Left ventricle myocardium inferior (tissue), 1 donor: Measurements from ENCODE around the gene PTPN23. TPM values are rescaled to one million over a fixed set of nuclear protein-coding genes. Genes with fewer than 3 reads are reported as not detected.

Source experiments
- DNase-seq: peaks from one replicate; pipeline ENCODE4 v3.0.0-alpha.2; 2020
- H3K27ac ChIP-seq: fragments of 200-600 bp; replicated peaks from 2 replicates; pipeline ENCODE4 v1.8.0; 2021
- H3K27me3 ChIP-seq: fragments of 200-600 bp; 2 replicates; pipeline ENCODE4 v1.8.0; 2021; ENCODE audit warnings: low read depth
- H3K36me3 ChIP-seq: fragments of 200-600 bp; 2 replicates; pipeline ENCODE4 v1.8.0; 2021
- H3K4me1 ChIP-seq: fragments of 200-600 bp; 2 replicates; pipeline ENCODE4 v1.8.0; 2021
- H3K4me3 ChIP-seq: fragments of 200-600 bp; 2 replicates; pipeline ENCODE4 v1.8.0; 2021; ENCODE audit warnings: mild to moderate bottlenecking, moderate library complexity
- H3K9me3 ChIP-seq: fragments of 200-600 bp; replicated peaks from 2 replicates; pipeline ENCODE4 v1.8.0; 2021
- CTCF ChIP-seq: fragments of 200-600 bp; IDR thresholded peaks from 2 replicates; pipeline ENCODE4 v1.8.0; 2021; ENCODE audit warnings: antibody characterized with exemption, mild to moderate bottlenecking, borderline replicate concordance
- intact Hi-C: fragments of 100-400 bp; cut with micrococcal nuclease; formaldehyde crosslinking; loops from one replicate; pipeline ENCODE4 v1.11.0; 2022
- total RNA-seq: library from RNA; stranded (reverse); fragmentation: NEBNext Ultra II Directional; extraction: Animal tissue kit (Norgen Biotek cat#: 25700); gene quantifications from one replicate; pipeline ENCODE4 v1.2.1, GENCODE V29; 2021
- donor health status: DM: no; HTN: yes; CAD: no; lungs with severe emphysema.

The PTPN23 gene
- total RNA-seq, 1 donor from 2014 or later: 20.0 TPM

GRCh38 chr3:47392933-47393332 lies 12.1 kb downstream of the PTPN23 start:
- Histone ChIP-seq H3K4me3 (no peak overlapping the region), H3K9me3 (no peaks in the 10 kb centered on the region), H3K27me3 (no peaks in the 10 kb centered on the region), H3K27ac (no peak overlapping the region), H3K36me3 (peaks cover 23% of the 10 kb centered on the region), H3K4me1 (peaks cover 24% of the 10 kb centered on the region)
- intact Hi-C loops: no loop called here
- DNase-seq: no peak
- TF ChIP-seq CTCF: no peak

- Histone ChIP-seq H3K36me3 (peaks cover 15% of the 10 kb centered on the region), H3K4me3 (no peak overlapping the region), H3K4me1 (peaks cover 22% of the 10 kb centered on the region), H3K9me3 (no peaks in the 10 kb centered on the region), H3K27ac (peak overlapping the region; percentile 58), H3K27me3 (no peaks in the 10 kb centered on the region)
- DNase-seq: no peak
- TF ChIP-seq CTCF: no peak
- intact Hi-C loops: no loop called here
Observed at GRCh38 chr3:47394140-47394870, 13.5 kb downstream of the PTPN23 start.

- Histone ChIP-seq H3K4me1 (peaks cover 22% of the 10 kb centered on the region), H3K9me3 (no peaks in the 10 kb centered on the region), H3K27ac (peak overlapping the region; percentile 58), H3K27me3 (no peaks in the 10 kb centered on the region), H3K36me3 (peaks cover 17% of the 10 kb centered on the region), H3K4me3 (no peak overlapping the region)
- TF ChIP-seq CTCF: no peak
- intact Hi-C loops: no loop called here
- DNase-seq: no peak
Observed at GRCh38 chr3:47394881-47395280, 14.1 kb downstream of the PTPN23 start.

- DNase-seq: no peak
- Histone ChIP-seq H3K27me3 (no peaks in the 10 kb centered on the region), H3K27ac (no peak overlapping the region), H3K9me3 (no peaks in the 10 kb centered on the region), H3K4me3 (no peak overlapping the region), H3K4me1 (peaks cover 22% of the 10 kb centered on the region), H3K36me3 (peaks cover 40% of the 10 kb centered on the region)
- TF ChIP-seq CTCF: no peak
- intact Hi-C loops: no loop called here
Observed at GRCh38 chr3:47398228-47398627, 17.4 kb downstream of the PTPN23 start.

- DNase-seq: no peak
- Histone ChIP-seq H3K36me3 (peaks cover 40% of the 10 kb centered on the region), H3K27ac (no peak overlapping the region), H3K9me3 (no peaks in the 10 kb centered on the region), H3K27me3 (no peaks in the 10 kb centered on the region), H3K4me3 (no peak overlapping the region), H3K4me1 (peaks cover 18% of the 10 kb centered on the region)
- intact Hi-C loops: no loop called here
- TF ChIP-seq CTCF: no peak
Observed at GRCh38 chr3:47399016-47399415, 18.2 kb downstream of the PTPN23 start.
